ENCODE measurements around the gene ASTE1. TPM values are rescaled to one million over a fixed set of nuclear protein-coding genes. Genes with fewer than 3 reads are reported as not detected.
"Not testable (repeated sequence)": the region's sequence is repeated elsewhere in the genome, so short reads cannot be mapped to it uniquely, and the experiment has no call there.

ASTE1 gene
- total RNA-seq, 3 donors from 2014 or later, result 6.2 to 10.5 (median 8.0) TPM

DNA sequence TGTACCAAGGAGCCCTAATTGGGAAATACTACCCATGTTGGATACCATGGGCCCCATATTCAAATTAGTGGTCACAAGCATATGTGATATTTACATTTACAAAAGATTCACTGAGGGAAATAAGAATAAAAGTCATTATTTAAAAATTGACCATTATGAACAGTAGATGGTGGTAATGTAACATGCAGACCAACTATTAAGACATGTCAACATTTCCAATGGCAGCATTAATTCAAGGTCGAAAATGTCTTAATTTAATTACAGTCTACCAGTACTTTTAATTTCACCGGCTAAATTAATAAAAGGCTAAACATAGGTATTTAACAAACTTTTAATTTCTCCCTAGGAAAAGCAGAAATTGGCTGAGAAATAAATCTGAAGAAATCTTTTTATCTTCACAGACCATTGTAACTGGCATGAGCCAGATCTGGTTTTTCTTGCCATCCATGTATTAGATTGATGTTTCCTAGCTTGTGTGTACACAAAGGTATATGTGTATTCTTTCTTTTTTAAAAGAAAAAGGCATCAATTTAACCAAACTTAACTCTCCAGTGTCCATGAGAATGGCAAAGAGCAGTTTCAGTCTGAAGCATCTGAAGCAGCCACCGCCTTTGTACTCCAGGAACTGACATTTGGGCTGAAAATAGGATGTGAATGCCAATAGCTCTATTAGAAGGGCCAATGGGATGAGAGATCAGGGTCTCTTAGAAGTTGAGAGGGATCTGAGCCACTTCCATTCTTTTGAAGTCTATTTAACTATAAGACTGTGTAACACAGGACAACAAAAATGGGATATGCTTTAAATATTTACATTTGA lies 26.6 kb upstream of the ASTE1 start:
- no peaks in the 10 kb centered on the region for H3K36me3 ChIP-seq
- no peaks in the 10 kb centered on the region for H3K4me1 ChIP-seq
- H3K4me3 ChIP-seq, result no peak overlapping the region
- intact Hi-C loops (cut with DNase I; ENCODE audit: low total_unique reads), result no loop called here
- H3K9me3 ChIP-seq, result no peaks in the 10 kb centered on the region
- no peak overlapping the region for H3K27ac ChIP-seq
- no peaks in the 10 kb centered on the region for H3K27me3 ChIP-seq
- no peak for TF ChIP-seq POLR2AphosphoS5 (IDR thresholded peaks at IDR 0.05)
- no peak for TF ChIP-seq POLR2A (IDR thresholded peaks at IDR 0.05)
- TF ChIP-seq, protein P1, sequence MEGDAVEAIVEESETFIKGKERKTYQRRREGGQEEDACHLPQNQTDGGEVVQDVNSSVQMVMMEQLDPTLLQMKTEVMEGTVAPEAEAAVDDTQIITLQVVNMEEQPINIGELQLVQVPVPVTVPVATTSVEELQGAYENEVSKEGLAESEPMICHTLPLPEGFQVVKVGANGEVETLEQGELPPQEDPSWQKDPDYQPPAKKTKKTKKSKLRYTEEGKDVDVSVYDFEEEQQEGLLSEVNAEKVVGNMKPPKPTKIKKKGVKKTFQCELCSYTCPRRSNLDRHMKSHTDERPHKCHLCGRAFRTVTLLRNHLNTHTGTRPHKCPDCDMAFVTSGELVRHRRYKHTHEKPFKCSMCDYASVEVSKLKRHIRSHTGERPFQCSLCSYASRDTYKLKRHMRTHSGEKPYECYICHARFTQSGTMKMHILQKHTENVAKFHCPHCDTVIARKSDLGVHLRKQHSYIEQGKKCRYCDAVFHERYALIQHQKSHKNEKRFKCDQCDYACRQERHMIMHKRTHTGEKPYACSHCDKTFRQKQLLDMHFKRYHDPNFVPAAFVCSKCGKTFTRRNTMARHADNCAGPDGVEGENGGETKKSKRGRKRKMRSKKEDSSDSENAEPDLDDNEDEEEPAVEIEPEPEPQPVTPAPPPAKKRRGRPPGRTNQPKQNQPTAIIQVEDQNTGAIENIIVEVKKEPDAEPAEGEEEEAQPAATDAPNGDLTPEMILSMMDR (IDR thresholded peaks at IDR 0.05), result no peak
- DNase-seq (ENCODE audit: low spot score in 2 of 2), result no peak

DNA sequence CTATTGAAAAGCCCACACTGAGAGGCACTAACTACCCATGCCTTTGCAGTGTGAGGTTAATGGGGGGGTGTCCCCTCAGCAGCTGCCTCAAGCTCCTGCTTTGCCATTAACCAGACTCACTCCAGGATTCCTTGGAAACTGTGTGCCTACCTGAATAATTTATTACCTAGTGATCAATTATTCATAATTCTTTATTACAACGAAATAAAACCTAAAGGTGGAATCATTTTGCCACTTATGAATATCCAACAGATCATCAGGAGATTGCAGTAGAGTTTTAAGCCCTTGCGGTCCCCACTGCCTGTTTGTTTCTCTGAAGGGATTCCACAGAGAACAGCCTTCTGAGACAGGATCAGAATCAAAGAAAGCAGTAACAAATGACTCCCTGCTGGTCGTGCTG lies 23.4 kb upstream of the ASTE1 start:
- TF ChIP-seq, protein P1 (IDR thresholded peaks at IDR 0.05), result no peak
- TF ChIP-seq POLR2A (IDR thresholded peaks at IDR 0.05) (no peak), POLR2AphosphoS5 (IDR thresholded peaks at IDR 0.05) (no peak)
- Histone ChIP-seq H3K9me3 (no peaks in the 10 kb centered on the region), H3K27ac (no peak overlapping the region), H3K4me3 (no peak overlapping the region), H3K4me1 (no peaks in the 10 kb centered on the region), H3K36me3 (no peaks in the 10 kb centered on the region), H3K27me3 (no peaks in the 10 kb centered on the region)
- DNase-seq (ENCODE audit: low spot score in 2 of 2), result no peak
- intact Hi-C loops (cut with DNase I; ENCODE audit: low total_unique reads), result no loop called here

DNA sequence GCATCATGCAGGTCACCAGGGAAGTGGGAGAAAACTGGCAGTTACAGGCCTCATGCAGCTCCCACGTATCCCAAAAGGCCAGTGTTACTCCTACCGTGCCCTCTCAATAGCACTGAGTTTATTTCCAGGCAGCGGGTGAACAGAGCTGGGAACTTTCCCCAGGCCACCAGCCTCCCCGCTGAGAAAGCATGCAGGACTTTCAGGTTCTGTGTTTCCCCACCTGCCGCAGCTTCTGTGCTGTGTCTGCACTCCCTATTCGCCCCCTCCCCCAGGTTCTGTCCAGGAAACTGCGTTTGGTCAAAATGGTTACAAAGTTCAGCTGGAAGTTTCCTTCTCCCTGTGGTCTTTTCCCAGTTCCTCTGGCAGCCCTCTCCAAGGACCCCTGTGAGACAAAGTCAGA lies 21.4 kb upstream of the ASTE1 start:
- Histone ChIP-seq H3K27ac (no peak overlapping the region), H3K4me1 (no peaks in the 10 kb centered on the region), H3K4me3 (no peak overlapping the region), H3K27me3 (no peaks in the 10 kb centered on the region), H3K9me3 (no peaks in the 10 kb centered on the region), H3K36me3 (no peaks in the 10 kb centered on the region)
- TF ChIP-seq POLR2AphosphoS5 (IDR thresholded peaks at IDR 0.05) (no peak), POLR2A (IDR thresholded peaks at IDR 0.05) (no peak)
- TF ChIP-seq, protein P1 (IDR thresholded peaks at IDR 0.05), result no peak
- intact Hi-C loops (cut with DNase I; ENCODE audit: low total_unique reads), result no loop called here
- DNase-seq (ENCODE audit: low spot score in 2 of 2), result no peak

DNA sequence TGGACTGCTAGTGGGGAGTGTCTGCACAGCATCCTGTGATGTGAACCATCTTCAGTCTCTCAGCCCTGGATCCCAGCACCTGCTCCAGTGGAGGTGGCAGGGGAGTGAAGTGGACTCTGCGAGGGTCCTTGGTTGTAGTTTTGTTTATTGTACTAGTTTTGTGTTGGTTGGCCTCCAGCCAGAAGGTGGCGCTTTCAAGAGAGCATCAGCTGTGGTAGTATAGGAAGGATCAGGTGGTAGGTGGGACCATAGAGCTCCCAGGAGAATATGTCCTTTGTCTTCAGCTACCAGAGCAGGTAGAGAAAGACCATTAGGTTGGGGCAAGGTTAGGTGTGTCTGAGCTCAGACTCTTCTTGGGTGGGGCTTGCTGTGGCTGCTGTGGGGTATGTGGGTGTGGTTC lies 21.0 kb upstream of the ASTE1 start:
- no peaks in the 10 kb centered on the region for H3K36me3 ChIP-seq
- H3K9me3 ChIP-seq, result no peaks in the 10 kb centered on the region
- no peak for DNase-seq (ENCODE audit: low spot score in 2 of 2)
- H3K4me3 ChIP-seq, result no peak overlapping the region
- TF ChIP-seq POLR2AphosphoS5 (IDR thresholded peaks at IDR 0.05), result no peak
- no peak for TF ChIP-seq POLR2A (IDR thresholded peaks at IDR 0.05)
- TF ChIP-seq, protein P1 (IDR thresholded peaks at IDR 0.05), result no peak
- intact Hi-C loops (cut with DNase I; ENCODE audit: low total_unique reads), result no loop called here
- H3K4me1 ChIP-seq, result no peaks in the 10 kb centered on the region
- no peaks in the 10 kb centered on the region for H3K27me3 ChIP-seq
- no peak overlapping the region for H3K27ac ChIP-seq

DNA sequence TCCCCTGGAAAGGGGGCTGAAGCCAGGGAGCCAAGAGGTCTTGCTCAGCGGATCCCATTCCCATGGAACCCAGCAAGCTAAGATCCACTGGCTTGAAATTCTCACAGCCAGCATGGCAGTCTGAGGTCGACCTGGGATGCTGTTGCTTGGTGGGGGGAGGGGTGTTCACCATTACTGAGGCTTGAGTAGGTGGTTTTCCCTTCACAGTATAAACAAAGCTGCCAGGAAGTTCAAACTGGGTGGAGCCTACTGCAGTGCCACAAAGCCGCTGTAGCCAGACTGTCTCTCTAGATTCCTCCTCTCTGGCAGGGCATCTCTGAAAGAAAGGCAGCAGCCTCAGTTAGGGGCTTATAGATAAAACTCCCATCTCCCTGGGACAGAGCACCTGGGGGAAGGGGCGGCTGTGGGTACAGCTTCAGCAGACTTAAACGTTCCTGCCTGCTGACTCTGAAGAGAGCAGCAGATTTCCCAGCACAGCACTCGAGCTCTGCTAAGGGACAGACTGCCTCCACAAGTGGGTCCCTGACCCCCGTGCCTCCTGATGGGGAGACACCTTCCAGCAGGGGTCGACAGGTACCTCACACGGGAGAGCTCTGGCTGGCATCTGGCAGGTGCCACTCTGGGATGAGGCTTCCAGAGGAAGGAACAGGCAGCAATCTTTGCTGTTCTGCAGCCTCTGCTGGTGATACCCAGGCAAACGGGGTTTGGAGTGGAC lies 15.8 kb upstream of the ASTE1 start:
- H3K36me3 ChIP-seq; intact Hi-C loops (cut with DNase I; ENCODE audit: low total_unique reads); H3K9me3 ChIP-seq; H3K4me1 ChIP-seq; H3K27me3 ChIP-seq; H3K27ac ChIP-seq; DNase-seq (ENCODE audit: low spot score in 2 of 2); H3K4me3 ChIP-seq: not testable (repeated sequence)
